ENCODE measurements around the gene KRTAP4-7.
"Not testable (repeated sequence)": the region's sequence is repeated elsewhere in the genome, so short reads cannot be mapped to it uniquely, and the experiment has no call there.

DNA sequence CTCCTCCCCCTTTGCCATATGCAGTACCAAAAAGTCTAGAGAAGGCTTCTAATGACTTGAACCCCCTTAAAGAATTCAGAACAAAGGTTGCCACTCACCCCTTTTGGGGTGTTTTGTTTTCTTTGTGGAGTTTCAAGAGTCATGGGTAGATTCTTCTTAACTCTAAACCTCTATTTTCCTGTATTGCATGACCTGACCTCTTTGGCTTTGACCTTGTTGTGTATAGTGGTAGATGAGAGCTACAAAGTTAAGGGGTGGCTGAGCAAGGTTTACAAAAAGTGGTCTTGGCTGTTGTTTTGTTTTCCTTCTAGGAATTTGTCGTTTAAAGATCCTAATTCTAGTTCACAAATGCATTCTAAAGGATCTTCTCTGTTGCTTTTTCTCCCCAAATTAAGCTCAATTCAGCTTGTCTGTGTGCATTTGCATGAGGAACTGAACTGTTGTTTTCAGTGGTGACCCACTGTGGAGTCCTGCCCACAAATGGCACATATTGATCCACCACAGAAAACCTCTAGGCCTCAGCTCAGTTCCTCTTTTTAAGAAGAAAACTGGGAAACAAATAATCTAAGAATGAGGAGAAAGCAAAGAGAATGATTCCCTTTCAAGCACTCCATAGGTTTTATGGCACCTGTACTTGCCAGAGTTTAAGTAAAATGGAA, 24.9 kb downstream of the KRTAP4-7 start:
- TF ChIP-seq, protein P1, sequence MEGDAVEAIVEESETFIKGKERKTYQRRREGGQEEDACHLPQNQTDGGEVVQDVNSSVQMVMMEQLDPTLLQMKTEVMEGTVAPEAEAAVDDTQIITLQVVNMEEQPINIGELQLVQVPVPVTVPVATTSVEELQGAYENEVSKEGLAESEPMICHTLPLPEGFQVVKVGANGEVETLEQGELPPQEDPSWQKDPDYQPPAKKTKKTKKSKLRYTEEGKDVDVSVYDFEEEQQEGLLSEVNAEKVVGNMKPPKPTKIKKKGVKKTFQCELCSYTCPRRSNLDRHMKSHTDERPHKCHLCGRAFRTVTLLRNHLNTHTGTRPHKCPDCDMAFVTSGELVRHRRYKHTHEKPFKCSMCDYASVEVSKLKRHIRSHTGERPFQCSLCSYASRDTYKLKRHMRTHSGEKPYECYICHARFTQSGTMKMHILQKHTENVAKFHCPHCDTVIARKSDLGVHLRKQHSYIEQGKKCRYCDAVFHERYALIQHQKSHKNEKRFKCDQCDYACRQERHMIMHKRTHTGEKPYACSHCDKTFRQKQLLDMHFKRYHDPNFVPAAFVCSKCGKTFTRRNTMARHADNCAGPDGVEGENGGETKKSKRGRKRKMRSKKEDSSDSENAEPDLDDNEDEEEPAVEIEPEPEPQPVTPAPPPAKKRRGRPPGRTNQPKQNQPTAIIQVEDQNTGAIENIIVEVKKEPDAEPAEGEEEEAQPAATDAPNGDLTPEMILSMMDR (IDR thresholded peaks at IDR 0.05; ENCODE audit: insufficient read depth, low read length, poor library complexity, severe bottlenecking), result not testable (repeated sequence)
- not testable (repeated sequence) for TF ChIP-seq EZH2phosphoT487 (conservative IDR thresholded peaks at IDR 0.05; ENCODE audit: low read length)

Measured in SU-DHL-6 (cell line).